GM18909 (cell line): Measurements from ENCODE around the gene VIP.

Experiments used
- ATAC-seq: cut with Tn5 transposase; IDR thresholded peaks from one replicate; pipeline ENCODE4 v1.9.1; 2021; ENCODE audit warnings: mild to moderate bottlenecking; ENCODE audit not compliant: unreplicated experiment, poor library complexity

VIP gene

GRCh38 chr6:152775428-152775827 is 24.8 kb downstream of the VIP start:
- no peak for ATAC-seq

- ATAC-seq, result no peak
These were observed 26.2 kb downstream of the VIP start for GRCh38 chr6:152776833-152777232.

GRCh38 chr6:152783217-152783878 is 32.8 kb downstream of the VIP start:
- ATAC-seq, result no peak

- no peak for ATAC-seq
These were observed 44.1 kb downstream of the VIP start for GRCh38 chr6:152794696-152795095.

GRCh38 chr6:152804150-152804549 is 53.6 kb downstream of the VIP start:
- no peak for ATAC-seq
